ENCODE measurements around the gene TTLL6. TPM values are rescaled to one million over a fixed set of nuclear protein-coding genes. Genes with fewer than 3 reads are reported as not detected.

TTLL6 gene
- total and polyA plus RNA-seq, 2 donors from 2014 or later: 2.3 to 4.2 TPM

DNA sequence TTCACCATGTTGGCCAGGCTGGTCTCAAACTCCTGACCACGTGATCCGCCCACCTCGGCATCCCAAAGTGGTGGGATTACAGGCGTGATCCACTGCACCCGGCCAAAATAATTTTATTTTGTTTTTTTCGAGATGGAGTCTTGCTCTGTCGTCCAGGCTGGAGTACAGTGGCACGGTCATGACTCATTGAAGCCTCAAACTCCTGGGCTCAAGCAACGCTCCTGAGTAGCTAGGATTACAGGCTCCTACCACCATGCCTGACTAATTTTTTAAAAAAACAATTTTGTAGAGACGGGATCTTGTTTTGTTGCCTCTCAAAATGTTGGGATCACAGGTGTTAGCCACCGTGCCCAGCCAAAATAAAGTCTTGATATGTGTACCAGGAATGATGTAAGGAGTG, 2.4 kb upstream of the TTLL6 start:
- TF ChIP-seq, protein P1, sequence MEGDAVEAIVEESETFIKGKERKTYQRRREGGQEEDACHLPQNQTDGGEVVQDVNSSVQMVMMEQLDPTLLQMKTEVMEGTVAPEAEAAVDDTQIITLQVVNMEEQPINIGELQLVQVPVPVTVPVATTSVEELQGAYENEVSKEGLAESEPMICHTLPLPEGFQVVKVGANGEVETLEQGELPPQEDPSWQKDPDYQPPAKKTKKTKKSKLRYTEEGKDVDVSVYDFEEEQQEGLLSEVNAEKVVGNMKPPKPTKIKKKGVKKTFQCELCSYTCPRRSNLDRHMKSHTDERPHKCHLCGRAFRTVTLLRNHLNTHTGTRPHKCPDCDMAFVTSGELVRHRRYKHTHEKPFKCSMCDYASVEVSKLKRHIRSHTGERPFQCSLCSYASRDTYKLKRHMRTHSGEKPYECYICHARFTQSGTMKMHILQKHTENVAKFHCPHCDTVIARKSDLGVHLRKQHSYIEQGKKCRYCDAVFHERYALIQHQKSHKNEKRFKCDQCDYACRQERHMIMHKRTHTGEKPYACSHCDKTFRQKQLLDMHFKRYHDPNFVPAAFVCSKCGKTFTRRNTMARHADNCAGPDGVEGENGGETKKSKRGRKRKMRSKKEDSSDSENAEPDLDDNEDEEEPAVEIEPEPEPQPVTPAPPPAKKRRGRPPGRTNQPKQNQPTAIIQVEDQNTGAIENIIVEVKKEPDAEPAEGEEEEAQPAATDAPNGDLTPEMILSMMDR (IDR thresholded peaks at IDR 0.05; ENCODE audit: borderline replicate concordance, extremely low read depth, insufficient read depth): no peak
- Histone ChIP-seq H3K27me3 (ENCODE audit: control insufficient read depth, insufficient read depth, low read length) (peaks cover 2% of the 10 kb centered on the region), H3K27ac (ENCODE audit: low read depth in 2 of 2, low read length in 2 of 2) (no peak overlapping the region), H3K4me3 (ENCODE audit: low read length in 3 of 3) (no peak overlapping the region), H3K9me3 (ENCODE audit: control insufficient read depth in 2 of 3, insufficient read depth in 1 of 3, low read length in 3 of 3) (no peaks in the 10 kb centered on the region), H3K4me1 (ENCODE audit: control insufficient read depth in 2 of 3, insufficient read depth in 2 of 3, low read depth in 1 of 3, low read length in 3 of 3) (peaks cover 0 to 9% (median 0%) of the 10 kb centered on the region in 3 donors), H3K9ac (ENCODE audit: low read length in 3 of 3) (no peak overlapping the region), H3K36me3 (ENCODE audit: control insufficient read depth in 2 of 3, insufficient read depth in 3 of 3, low read length in 3 of 3) (no peaks in the 10 kb centered on the region)
- no peak for FAIRE-seq
- no peak for DNase-seq
- intact Hi-C loops (cut with DNase I): loop anchor here (5.0 kb wide), 1 partner anchor 58 kb away; no protein-coding TSS in a partner anchor

DNA sequence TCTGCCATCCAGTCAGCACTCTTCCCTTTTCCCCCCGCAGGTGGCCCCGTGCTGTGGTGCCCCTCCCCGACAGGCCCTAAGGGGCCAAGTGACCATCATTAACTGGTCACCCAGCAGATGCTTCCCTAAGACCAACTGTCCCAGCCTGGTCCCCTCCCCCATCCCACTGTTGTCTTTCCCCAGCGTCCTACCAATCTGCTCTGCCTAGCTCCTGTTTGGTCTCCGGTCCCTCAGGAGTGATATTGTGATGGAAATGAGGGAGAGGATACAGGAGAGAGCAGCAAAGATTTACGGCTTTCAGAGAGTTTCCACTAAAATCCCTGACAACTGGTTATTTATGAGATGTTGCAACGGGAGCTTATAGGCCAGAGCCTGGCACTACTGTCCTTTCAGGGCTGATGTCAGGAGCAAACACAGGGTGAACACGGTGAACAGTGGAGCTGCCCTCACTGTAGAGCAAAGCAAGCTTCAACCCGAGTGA, 1.4 kb upstream of the TTLL6 start:
- no peak for FAIRE-seq
- intact Hi-C loops (cut with DNase I): loop anchor here (5.0 kb wide), 1 partner anchor 59 kb away; no protein-coding TSS in a partner anchor
- no peaks in the 10 kb centered on the region for H3K9me3 ChIP-seq (ENCODE audit: control insufficient read depth in 2 of 3, insufficient read depth in 1 of 3, low read length in 3 of 3)
- no peak overlapping the region for H3K27ac ChIP-seq (ENCODE audit: low read depth in 2 of 2, low read length in 2 of 2)
- peak in 2 of 5 donors; percentile 53 to 65 for DNase-seq
- H3K9ac ChIP-seq (ENCODE audit: low read length in 3 of 3): no peak overlapping the region
- TF ChIP-seq, protein P1 (IDR thresholded peaks at IDR 0.05; ENCODE audit: borderline replicate concordance, extremely low read depth, insufficient read depth): no peak
- no peak overlapping the region for H3K4me3 ChIP-seq (ENCODE audit: low read length in 3 of 3)
- peaks cover 0 to 9% (median 0%) of the 10 kb centered on the region in 3 donors for H3K4me1 ChIP-seq (ENCODE audit: control insufficient read depth in 2 of 3, insufficient read depth in 2 of 3, low read depth in 1 of 3, low read length in 3 of 3)
- H3K36me3 ChIP-seq (ENCODE audit: control insufficient read depth in 2 of 3, insufficient read depth in 3 of 3, low read length in 3 of 3): no peaks in the 10 kb centered on the region
- peaks cover 2% of the 10 kb centered on the region for H3K27me3 ChIP-seq (ENCODE audit: control insufficient read depth, insufficient read depth, low read length)

DNA sequence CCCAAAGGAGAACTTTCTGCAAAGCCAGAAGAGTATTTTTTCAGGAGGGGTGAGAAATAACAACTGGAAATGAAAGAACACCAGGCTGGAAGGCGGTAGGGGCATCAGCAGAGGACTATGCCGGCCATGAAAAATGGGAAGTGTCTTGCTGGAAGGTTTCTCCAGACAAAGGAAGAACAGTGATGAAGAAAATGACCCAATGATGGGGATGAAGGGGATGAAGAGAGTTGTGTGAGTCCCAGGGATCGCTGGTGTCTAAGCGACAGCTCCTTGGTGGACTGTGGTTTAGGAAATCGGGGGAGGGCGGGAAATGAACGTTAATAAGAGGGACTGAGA, 623 bp downstream of the TTLL6 start:
- Histone ChIP-seq H3K36me3 (ENCODE audit: control insufficient read depth in 2 of 3, insufficient read depth in 3 of 3, low read length in 3 of 3) (no peaks in the 10 kb centered on the region), H3K27me3 (ENCODE audit: control insufficient read depth, insufficient read depth, low read length) (peaks cover 2% of the 10 kb centered on the region), H3K9ac (ENCODE audit: low read length in 3 of 3) (peak overlapping the region in 1 of 3 donors; percentile 12), H3K4me1 (ENCODE audit: control insufficient read depth in 2 of 3, insufficient read depth in 2 of 3, low read depth in 1 of 3, low read length in 3 of 3) (peaks cover 0 to 9% (median 0%) of the 10 kb centered on the region in 3 donors), H3K4me3 (ENCODE audit: low read length in 3 of 3) (peak overlapping the region in 2 of 3 donors; percentile 23 to 68), H3K9me3 (ENCODE audit: control insufficient read depth in 2 of 3, insufficient read depth in 1 of 3, low read length in 3 of 3) (no peaks in the 10 kb centered on the region), H3K27ac (ENCODE audit: low read depth in 2 of 2, low read length in 2 of 2) (no peak overlapping the region)
- intact Hi-C loops (cut with DNase I): loop anchor here (5.0 kb wide), 1 partner anchor 61 kb away; no protein-coding TSS in a partner anchor
- DNase-seq (no peak), FAIRE-seq (no peak)
- TF ChIP-seq, protein P1 (IDR thresholded peaks at IDR 0.05; ENCODE audit: borderline replicate concordance, extremely low read depth, insufficient read depth): no peak

DNA sequence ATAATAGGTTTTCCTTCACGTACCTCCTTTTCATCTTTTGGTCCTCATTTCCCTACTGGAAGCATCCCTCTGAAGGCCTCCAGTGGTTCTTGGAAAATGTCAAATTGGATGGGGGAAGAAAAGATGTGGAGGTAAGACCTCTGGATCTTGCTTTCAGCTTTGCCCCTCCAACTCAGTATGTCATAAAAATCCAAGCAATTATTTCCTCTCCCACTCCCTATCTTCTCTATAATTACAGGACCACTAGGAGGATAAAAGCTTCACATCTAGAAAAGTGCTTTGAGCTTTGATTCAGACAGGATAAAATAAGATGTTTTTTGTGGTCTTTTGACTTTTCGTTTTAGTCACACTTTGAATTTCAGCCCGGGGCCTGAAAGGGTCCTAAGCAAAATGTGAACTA, 1.7 kb downstream of the TTLL6 start:
- H3K4me3 ChIP-seq (ENCODE audit: low read length in 3 of 3): no peak overlapping the region
- no peak overlapping the region for H3K27ac ChIP-seq (ENCODE audit: low read depth in 2 of 2, low read length in 2 of 2)
- no peaks in the 10 kb centered on the region for H3K36me3 ChIP-seq (ENCODE audit: control insufficient read depth in 2 of 3, insufficient read depth in 3 of 3, low read length in 3 of 3)
- no peak overlapping the region for H3K9ac ChIP-seq (ENCODE audit: low read length in 3 of 3)
- no peak for FAIRE-seq
- TF ChIP-seq, protein P1 (IDR thresholded peaks at IDR 0.05; ENCODE audit: borderline replicate concordance, extremely low read depth, insufficient read depth): no peak
- intact Hi-C loops (cut with DNase I): loop anchor here (5.0 kb wide), 1 partner anchor 62 kb away; no protein-coding TSS in a partner anchor
- no peaks in the 10 kb centered on the region for H3K9me3 ChIP-seq (ENCODE audit: control insufficient read depth in 2 of 3, insufficient read depth in 1 of 3, low read length in 3 of 3)
- peaks cover 0 to 9% (median 0%) of the 10 kb centered on the region in 3 donors for H3K4me1 ChIP-seq (ENCODE audit: control insufficient read depth in 2 of 3, insufficient read depth in 2 of 3, low read depth in 1 of 3, low read length in 3 of 3)
- DNase-seq: no peak
- peaks cover 2% of the 10 kb centered on the region for H3K27me3 ChIP-seq (ENCODE audit: control insufficient read depth, insufficient read depth, low read length)
